HepG2 (cell line): ENCODE results near the gene CHMP6. TPM values are rescaled to one million over a fixed set of nuclear protein-coding genes. Genes with fewer than 3 reads are reported as not detected.
A peak's percentile ranks its signal among the peaks of the same experiment; 100 is the strongest.

Experiments
- ATAC-seq: fragments of 200-7000 bp; cut with Tn5 transposase; 3 replicates; pipeline ENCODE4 v1.9.1; 2020; ENCODE audit warnings: mild to moderate bottlenecking, moderate library complexity
- BruUV-seq: library from RNA; stranded (reverse); fragments of 400-500 nt; replicated peaks from 2 replicates; lab custom pipeline; 2021; lab: Mats Ljungman, UMichigan
- CTCF ChIA-PET: fragments of 300-600 bp; formaldehyde crosslinking; extraction: SDS; loops from one replicate; lab custom pipeline; 2021; ENCODE audit warnings: low total read pairs, inconsistent platforms, low intra/inter-chr PET ratio; lab: Yijun Ruan, JAX
- POLR2A ChIA-PET: fragments of 350-600 bp; sonication (Branson Sonifier 250); formaldehyde crosslinking; loops from one replicate; lab custom pipeline; 2020; ENCODE audit warnings: antibody characterized with exemption, inconsistent platforms; lab: Yijun Ruan, JAX
- DNase-seq: peaks from one replicate; pipeline ENCODE4 v3.0.0-alpha.2; 2015; ENCODE audit warnings: low spot score
- FAIRE-seq: peaks from 3 replicates; lab custom pipeline; 2011; peaks lifted over from hg19 to GRCh38; lab: Jason Lieb, UNC
- H2AFZ ChIP-seq: one replicate; pipeline ENCODE4 v1.6.1; 2011; ENCODE audit warnings: low read length, inconsistent platforms
- H3K27ac ChIP-seq: fragments of 300-600 bp; 3 replicates; pipeline ENCODE4 v1.8.0; 2011; ENCODE audit warnings: mixed run types, mild to moderate bottlenecking, mixed read lengths, low read length, inconsistent platforms; ENCODE audit not compliant: insufficient read depth; ENCODE audit errors: extremely low read length
- H3K27me3 ChIP-seq, 2 experiments: fragments of 200-600 bp in 1 of 2; 2 replicates in 1 of 2; 3 replicates in 1 of 2; pipeline versions ENCODE4 v1.6.0 to v1.8.0; 2011; ENCODE audit warnings: low read length in 2 of 2, mild to moderate bottlenecking in 2 of 2, moderate library complexity in 2 of 2, inconsistent platforms in 1 of 2; ENCODE audit not compliant: insufficient read depth in 2 of 2, control insufficient read depth in 1 of 2
- H3K36me3 ChIP-seq, 2 experiments: fragments of 200-600 bp in 1 of 2; replicated peaks in 1 of 2; 2 replicates in 1 of 2; 3 replicates in 1 of 2; pipeline versions ENCODE4 v1.5.1 to v1.8.0; 2011; ENCODE audit warnings: low read length in 2 of 2, inconsistent platforms in 1 of 2; ENCODE audit not compliant: insufficient read depth in 2 of 2, control insufficient read depth in 1 of 2
- H3K4me1 ChIP-seq: 2 replicates; pipeline ENCODE4 v1.5.1; 2012; ENCODE audit warnings: low read length, inconsistent platforms; ENCODE audit not compliant: insufficient read depth
- H3K4me2 ChIP-seq: 2 replicates; pipeline ENCODE4 v1.6.0; 2011; ENCODE audit warnings: low read depth, low read length, inconsistent platforms
- H3K4me3 ChIP-seq, 3 experiments: fragments of 200-600 bp in 1 of 3; sonication (generic), shearing (Covaris generic) in 1 of 3; replicated peaks in 1 of 3; 2 replicates each; pipeline ENCODE4 v1.5.1; 2011 to 2016; ENCODE audit warnings: low read length in 3 of 3, inconsistent platforms in 2 of 3, low read depth in 2 of 3, mild to moderate bottlenecking in 2 of 3, control low read depth in 1 of 3, mixed read lengths in 1 of 3; ENCODE audit not compliant: insufficient read depth in 1 of 3
- H3K79me2 ChIP-seq: one replicate; pipeline ENCODE4 v1.6.1; 2011; ENCODE audit warnings: low read length, inconsistent platforms; ENCODE audit not compliant: insufficient read depth
- H3K9ac ChIP-seq: 2 replicates; pipeline ENCODE4 v1.6.0; 2011; ENCODE audit warnings: mild to moderate bottlenecking, low read depth, low read length, inconsistent platforms; ENCODE audit not compliant: insufficient read depth
- H3K9me3 ChIP-seq: 2 replicates; pipeline ENCODE4 v1.5.1; 2012; ENCODE audit warnings: mild to moderate bottlenecking, low read length
- H4K20me1 ChIP-seq: 2 replicates; pipeline ENCODE4 v1.6.0; 2011; ENCODE audit warnings: inconsistent platforms, mild to moderate bottlenecking, low read length, moderate library complexity; ENCODE audit not compliant: insufficient read depth
- ATF7-NPFF ChIP-seq: sonication (generic); formaldehyde crosslinking; IDR thresholded peaks from 2 replicates; pipeline ENCODE4 v1.8.1; 2023; ENCODE audit warnings: mild to moderate bottlenecking, low read depth, missing genetic modification reagents, moderate library complexity
- ETV6 ChIP-seq: sonication (generic); formaldehyde crosslinking; conservative IDR thresholded peaks from 2 replicates; pipeline ENCODE4 v1.4.0; 2020; ENCODE audit warnings: missing genetic modification reagents
- FOXM1 ChIP-seq: sonication (generic); formaldehyde crosslinking; IDR thresholded peaks from 2 replicates; pipeline ENCODE4 v1.5.0; 2020; ENCODE audit warnings: missing genetic modification reagents
- MBD4 ChIP-seq: IDR thresholded peaks from 2 replicates; pipeline ENCODE4 v1.6.1; 2012; ENCODE audit warnings: low read length, inconsistent platforms, borderline replicate concordance
- MTA1 ChIP-seq: sonication (generic); formaldehyde crosslinking; IDR thresholded peaks from 2 replicates; pipeline ENCODE4 v1.4.0; 2020; ENCODE audit warnings: missing genetic modification reagents, mild to moderate bottlenecking, borderline replicate concordance
- ZNF282 ChIP-seq: fragments of 450-650 bp; IDR thresholded peaks from 2 replicates; pipeline ENCODE4 v1.6.1; 2018; ENCODE audit not compliant: partially characterized antibody
- ZNF777 ChIP-seq: sonication (generic); formaldehyde crosslinking; IDR thresholded peaks from 2 replicates; pipeline ENCODE4 v1.4.0; 2020; ENCODE audit warnings: missing genetic modification reagents
- WGBS: methylation state at CpG from one replicate; pipeline ENCODE4 v1.1.6; 2017; ENCODE audit warnings: low lambda C conversion rate; 5-methylcytosine and 5-hydroxymethylcytosine counted together
- in situ Hi-C: cut with HindIII; loops from 2 replicates; pipeline ENCODE4 v1.10.0; 2017; ENCODE audit warnings: low pct_unique_long_range_greater_than_20kb; ENCODE audit not compliant: extremely low pct_ligation_motif_present
- intact Hi-C: fragments of 100-400 bp; cut with micrococcal nuclease; formaldehyde crosslinking; loops from one replicate; pipeline ENCODE4 v1.10.0; 2022; ENCODE audit not compliant: unreplicated experiment
- polyA plus RNA-seq, 8 experiments: library from polyadenylated mRNA; depleted of rRNA in 3 of 8; stranded (reverse) in 7 of 8; unstranded in 1 of 8; fragments of >200 nt; fragmentation: Illumina TruSeq in 4 of 8; extraction: Trizol in 4 of 8; gene quantifications; 2 replicates each; pipeline versions ENCODE4 v1.2.1 to v1.2.3, GENCODE V29; 2011 to 2016; ENCODE audit warnings: low read depth in 4 of 8, missing spikeins in 1 of 8, mixed read lengths in 1 of 8; ENCODE audit not compliant: insufficient read depth in 1 of 8
- total RNA-seq, 5 experiments: library from RNA; depleted of rRNA; stranded (reverse); fragments of >200 nt; fragmentation: Illumina TruSeq; extraction: Trizol; gene quantifications; 2 replicates each; pipeline ENCODE4 v1.2.3, GENCODE V29; 2016; ENCODE audit warnings: low read depth in 1 of 5
- TF ChIP-seq, protein P1 (sequence below): IDR thresholded peaks from 2 replicates; pipeline ENCODE4 v1.6.1; 2016; ENCODE audit warnings: low read depth, missing genetic modification reagents, missing compliant biosample characterization
- TF ChIP-seq, protein P2 (sequence below), 2 experiments: IDR thresholded peaks; 2 replicates each; pipeline ENCODE4 v1.6.1; 2011 to 2012; ENCODE audit warnings: low read length in 2 of 2, borderline replicate concordance in 1 of 2, low read depth in 1 of 2, mild to moderate bottlenecking in 1 of 2, moderate library complexity in 1 of 2

CHMP6 gene
- total and polyA plus RNA-seq, 2 of the 13 experiments (the other 11 are each of a cell fraction or from before 2014, with no cell fraction given): 11.1 to 24.2 TPM

DNA sequence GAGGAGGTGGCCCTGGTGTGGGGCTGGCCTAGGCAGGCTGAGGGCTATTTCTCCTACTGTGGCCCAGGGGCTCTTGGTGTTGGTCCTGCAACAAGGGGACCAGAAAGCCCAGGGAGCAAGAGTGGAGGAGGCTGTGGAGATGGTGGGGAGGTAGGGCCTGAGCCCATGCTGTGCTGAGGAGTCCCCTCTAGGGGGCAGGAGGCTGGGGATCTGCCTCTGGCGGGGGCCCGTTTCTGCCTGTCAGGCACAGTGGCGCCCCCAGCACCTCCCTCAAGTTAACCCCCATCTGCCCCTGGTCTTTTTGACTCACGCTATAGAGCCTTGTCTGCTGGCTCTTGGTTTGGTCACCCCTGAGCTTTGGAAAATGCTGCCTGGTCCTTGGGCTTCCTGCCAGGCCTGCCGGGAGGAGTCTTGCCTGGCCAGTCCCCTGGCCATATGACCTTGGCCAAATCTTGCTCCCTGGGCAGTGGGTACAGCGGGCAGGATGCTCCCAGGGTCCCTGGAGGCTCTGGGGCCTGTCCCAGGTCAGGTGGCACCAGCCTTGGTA, 49.2 kb downstream of the CHMP6 start:
- no peaks in the 10 kb centered on the region for H3K9me3 ChIP-seq
- no peaks in the 10 kb centered on the region; a peak in 1 of 5 replicates for H3K27me3 ChIP-seq
- ATAC-seq (peak; percentile 13), FAIRE-seq (peak; percentile 57), DNase-seq (peak; percentile 37)
- H4K20me1 ChIP-seq: peaks cover 45% of the 10 kb centered on the region
- H3K9ac ChIP-seq: no peak overlapping the region
- H3K36me3 ChIP-seq: peaks cover 0 to 4% of the 10 kb centered on the region in 2 experiments; a peak in 3 of 5 replicates
- 71% methylated on average over 4 of the region's 6 CpGs for WGBS
- in situ Hi-C loops (loop anchor here (5.0 kb wide), 1 partner anchor 41 kb away; no protein-coding TSS in a partner anchor), intact Hi-C loops (loop anchor here (5.0 kb wide), 1 partner anchor 49 kb away; the partner anchor contains the start of gene CHMP6)
- peaks cover 82% of the 10 kb centered on the region for H3K79me2 ChIP-seq
- BruUV-seq: no TSS peak
- CTCF ChIA-PET: interaction anchor here (0.9 to 1.8 kb wide), 2 partner anchors 57 to 61 kb away, joined by 3 to 8 read pairs; no protein-coding TSS in a partner anchor
- peaks cover 98% of the 10 kb centered on the region for H3K4me1 ChIP-seq
- POLR2A ChIA-PET: no interaction called here
- H3K4me2 ChIP-seq: 0 out of 2 replicates have a peak overlapping the region, but pooled peaks have one; percentile 2
- H3K4me3 ChIP-seq: no peak overlapping the region
- no peak overlapping the region for H2AFZ ChIP-seq
- no peak overlapping the region for H3K27ac ChIP-seq
- TF ChIP-seq ETV6: no peak
- TF ChIP-seq ATF7-NPFF (CRISPR knock-in tag): no peak
- TF ChIP-seq, protein P1, sequence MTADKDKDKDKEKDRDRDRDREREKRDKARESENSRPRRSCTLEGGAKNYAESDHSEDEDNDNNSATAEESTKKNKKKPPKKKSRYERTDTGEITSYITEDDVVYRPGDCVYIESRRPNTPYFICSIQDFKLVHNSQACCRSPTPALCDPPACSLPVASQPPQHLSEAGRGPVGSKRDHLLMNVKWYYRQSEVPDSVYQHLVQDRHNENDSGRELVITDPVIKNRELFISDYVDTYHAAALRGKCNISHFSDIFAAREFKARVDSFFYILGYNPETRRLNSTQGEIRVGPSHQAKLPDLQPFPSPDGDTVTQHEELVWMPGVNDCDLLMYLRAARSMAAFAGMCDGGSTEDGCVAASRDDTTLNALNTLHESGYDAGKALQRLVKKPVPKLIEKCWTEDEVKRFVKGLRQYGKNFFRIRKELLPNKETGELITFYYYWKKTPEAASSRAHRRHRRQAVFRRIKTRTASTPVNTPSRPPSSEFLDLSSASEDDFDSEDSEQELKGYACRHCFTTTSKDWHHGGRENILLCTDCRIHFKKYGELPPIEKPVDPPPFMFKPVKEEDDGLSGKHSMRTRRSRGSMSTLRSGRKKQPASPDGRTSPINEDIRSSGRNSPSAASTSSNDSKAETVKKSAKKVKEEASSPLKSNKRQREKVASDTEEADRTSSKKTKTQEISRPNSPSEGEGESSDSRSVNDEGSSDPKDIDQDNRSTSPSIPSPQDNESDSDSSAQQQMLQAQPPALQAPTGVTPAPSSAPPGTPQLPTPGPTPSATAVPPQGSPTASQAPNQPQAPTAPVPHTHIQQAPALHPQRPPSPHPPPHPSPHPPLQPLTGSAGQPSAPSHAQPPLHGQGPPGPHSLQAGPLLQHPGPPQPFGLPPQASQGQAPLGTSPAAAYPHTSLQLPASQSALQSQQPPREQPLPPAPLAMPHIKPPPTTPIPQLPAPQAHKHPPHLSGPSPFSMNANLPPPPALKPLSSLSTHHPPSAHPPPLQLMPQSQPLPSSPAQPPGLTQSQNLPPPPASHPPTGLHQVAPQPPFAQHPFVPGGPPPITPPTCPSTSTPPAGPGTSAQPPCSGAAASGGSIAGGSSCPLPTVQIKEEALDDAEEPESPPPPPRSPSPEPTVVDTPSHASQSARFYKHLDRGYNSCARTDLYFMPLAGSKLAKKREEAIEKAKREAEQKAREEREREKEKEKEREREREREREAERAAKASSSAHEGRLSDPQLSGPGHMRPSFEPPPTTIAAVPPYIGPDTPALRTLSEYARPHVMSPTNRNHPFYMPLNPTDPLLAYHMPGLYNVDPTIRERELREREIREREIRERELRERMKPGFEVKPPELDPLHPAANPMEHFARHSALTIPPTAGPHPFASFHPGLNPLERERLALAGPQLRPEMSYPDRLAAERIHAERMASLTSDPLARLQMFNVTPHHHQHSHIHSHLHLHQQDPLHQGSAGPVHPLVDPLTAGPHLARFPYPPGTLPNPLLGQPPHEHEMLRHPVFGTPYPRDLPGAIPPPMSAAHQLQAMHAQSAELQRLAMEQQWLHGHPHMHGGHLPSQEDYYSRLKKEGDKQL (CRISPR knock-in tag): no peak
- 0 out of 2 replicates have a peak, but pooled peaks have one; percentile 24 for TF ChIP-seq MTA1
- TF ChIP-seq FOXM1 (CRISPR knock-in tag): no peak
- TF ChIP-seq MBD4: no peak
- no peak for TF ChIP-seq ZNF282
- TF ChIP-seq ZNF777 (CRISPR knock-in tag): no peak
- TF ChIP-seq, protein P2, sequence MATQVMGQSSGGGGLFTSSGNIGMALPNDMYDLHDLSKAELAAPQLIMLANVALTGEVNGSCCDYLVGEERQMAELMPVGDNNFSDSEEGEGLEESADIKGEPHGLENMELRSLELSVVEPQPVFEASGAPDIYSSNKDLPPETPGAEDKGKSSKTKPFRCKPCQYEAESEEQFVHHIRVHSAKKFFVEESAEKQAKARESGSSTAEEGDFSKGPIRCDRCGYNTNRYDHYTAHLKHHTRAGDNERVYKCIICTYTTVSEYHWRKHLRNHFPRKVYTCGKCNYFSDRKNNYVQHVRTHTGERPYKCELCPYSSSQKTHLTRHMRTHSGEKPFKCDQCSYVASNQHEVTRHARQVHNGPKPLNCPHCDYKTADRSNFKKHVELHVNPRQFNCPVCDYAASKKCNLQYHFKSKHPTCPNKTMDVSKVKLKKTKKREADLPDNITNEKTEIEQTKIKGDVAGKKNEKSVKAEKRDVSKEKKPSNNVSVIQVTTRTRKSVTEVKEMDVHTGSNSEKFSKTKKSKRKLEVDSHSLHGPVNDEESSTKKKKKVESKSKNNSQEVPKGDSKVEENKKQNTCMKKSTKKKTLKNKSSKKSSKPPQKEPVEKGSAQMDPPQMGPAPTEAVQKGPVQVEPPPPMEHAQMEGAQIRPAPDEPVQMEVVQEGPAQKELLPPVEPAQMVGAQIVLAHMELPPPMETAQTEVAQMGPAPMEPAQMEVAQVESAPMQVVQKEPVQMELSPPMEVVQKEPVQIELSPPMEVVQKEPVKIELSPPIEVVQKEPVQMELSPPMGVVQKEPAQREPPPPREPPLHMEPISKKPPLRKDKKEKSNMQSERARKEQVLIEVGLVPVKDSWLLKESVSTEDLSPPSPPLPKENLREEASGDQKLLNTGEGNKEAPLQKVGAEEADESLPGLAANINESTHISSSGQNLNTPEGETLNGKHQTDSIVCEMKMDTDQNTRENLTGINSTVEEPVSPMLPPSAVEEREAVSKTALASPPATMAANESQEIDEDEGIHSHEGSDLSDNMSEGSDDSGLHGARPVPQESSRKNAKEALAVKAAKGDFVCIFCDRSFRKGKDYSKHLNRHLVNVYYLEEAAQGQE (IDR thresholded peaks at IDR 0.05; ENCODE audit: borderline replicate concordance in 1 of 2, low read depth in 1 of 2, low read length in 2 of 2): no peak
